SK-N-SH (cell line): ENCODE data around the gene GNE. TPM values are rescaled to one million over a fixed set of nuclear protein-coding genes. Genes with fewer than 3 reads are reported as not detected.
A peak's percentile ranks its signal among the peaks of the same experiment; 100 is the strongest.

Source experiments
- CTCF ChIA-PET: fragments of 300-600, 350-600 bp; formaldehyde crosslinking; extraction: SDS; loops from one replicate; lab custom pipeline; 2021; lab: Yijun Ruan, JAX
- POLR2A ChIA-PET: fragments of 350-600 bp; sonication (Branson Sonifier 250); formaldehyde crosslinking; extraction: SDS; loops from one replicate; lab custom pipeline; 2020; ENCODE audit warnings: antibody characterized with exemption, inconsistent platforms; lab: Yijun Ruan, JAX
- DNase-seq: peaks from one replicate; pipeline ENCODE4 v3.0.0; 2012
- H2AFZ ChIP-seq: fragments of 200-600 bp; sonication (generic); 2 replicates; pipeline ENCODE4 v1.8.1; 2016; ENCODE audit warnings: antibody characterized with exemption, mild to moderate bottlenecking, low read depth
- H3F3A ChIP-seq: fragments of 200-600 bp; sonication (generic); replicated peaks from 2 replicates; pipeline ENCODE3; 2016; ENCODE audit warnings: antibody characterized with exemption, mild to moderate bottlenecking; ENCODE audit not compliant: insufficient read depth
- H3K27ac ChIP-seq, 2 experiments: fragments of 200-500 bp in 1 of 2; fragments of 200-600 bp in 1 of 2; sonication (Bioruptor generic) in 1 of 2; sonication (generic), shearing (Covaris generic) in 1 of 2; 2 replicates each; pipeline versions ENCODE4 v1.5.1 to v1.6.1; 2014 to 2016; ENCODE audit warnings: low read depth in 2 of 2, inconsistent platforms in 1 of 2, low read length in 1 of 2, mild to moderate bottlenecking in 1 of 2, mixed read lengths in 1 of 2
- H3K27me3 ChIP-seq: fragments of 200-600 bp; sonication (generic), shearing (Covaris generic); 2 replicates; pipeline ENCODE4 v1.6.1; 2016; ENCODE audit warnings: mixed run types; ENCODE audit not compliant: insufficient read depth
- H3K36me3 ChIP-seq, 2 experiments: fragments of 200-500 bp in 1 of 2; fragments of 200-600 bp in 1 of 2; sonication (Bioruptor generic) in 1 of 2; sonication (generic) in 1 of 2; replicated peaks in 1 of 2; 2 replicates each; pipeline versions ENCODE3 to v1.5.1; 2014 to 2016; ENCODE audit warnings: low read length in 1 of 2, mild to moderate bottlenecking in 1 of 2; ENCODE audit not compliant: insufficient read depth in 2 of 2, control insufficient read depth in 1 of 2
- H3K4me1 ChIP-seq, 2 experiments: fragments of 200-500 bp in 1 of 2; fragments of 200-600 bp in 1 of 2; sonication (Bioruptor generic) in 1 of 2; sonication (generic), shearing (Covaris generic) in 1 of 2; 2 replicates each; pipeline versions ENCODE4 v1.5.1 to v1.6.1; 2014 to 2016; ENCODE audit warnings: low read depth in 1 of 2, low read length in 1 of 2, mixed run types in 1 of 2; ENCODE audit not compliant: insufficient read depth in 2 of 2, control insufficient read depth in 1 of 2
- H3K4me2 ChIP-seq: fragments of 200-600 bp; sonication (generic), shearing (Covaris generic); 2 replicates; pipeline ENCODE4 v1.6.1; 2017; ENCODE audit warnings: mixed run types
- H3K4me3 ChIP-seq, 2 experiments: fragments of 200-500 bp in 1 of 2; fragments of 200-600 bp in 1 of 2; sonication (Bioruptor generic) in 1 of 2; sonication (generic), shearing (Covaris generic) in 1 of 2; 2 replicates each; pipeline versions ENCODE4 v1.5.1 to v1.8.1; 2014 to 2016; ENCODE audit warnings: low read depth in 2 of 2, inconsistent platforms in 1 of 2, low read length in 1 of 2, mild to moderate bottlenecking in 1 of 2, mixed read lengths in 1 of 2, moderate library complexity in 1 of 2
- H3K79me2 ChIP-seq: fragments of 200-600 bp; sonication (generic); 2 replicates; pipeline ENCODE4 v1.8.1; 2017; ENCODE audit warnings: mild to moderate bottlenecking; ENCODE audit not compliant: insufficient read depth
- H3K9ac ChIP-seq: fragments of 200-600 bp; sonication (generic); 2 replicates; pipeline ENCODE4 v1.6.1; 2017; ENCODE audit warnings: mixed run types
- H3K9me2 ChIP-seq: fragments of 200-600 bp; sonication (generic); 2 replicates; pipeline ENCODE4 v1.6.1; 2017; ENCODE audit warnings: mixed run types
- H3K9me3 ChIP-seq: fragments of 200-600 bp; sonication (generic); 2 replicates; pipeline ENCODE4 v1.6.1; 2017; ENCODE audit warnings: mixed run types, mild to moderate bottlenecking, moderate library complexity
- H4K20me1 ChIP-seq: fragments of 200-600 bp; sonication (generic); 2 replicates; pipeline ENCODE4 v1.6.1; 2017; ENCODE audit warnings: mild to moderate bottlenecking, mixed run types; ENCODE audit not compliant: insufficient read depth
- ELF1 ChIP-seq: IDR thresholded peaks from 2 replicates; pipeline ENCODE4 v1.4.0; 2012
- EP300 ChIP-seq, 2 experiments: IDR thresholded peaks; 2 replicates each; pipeline versions ENCODE4 v1.4.0 to v1.6.1; 2012; ENCODE audit warnings: borderline replicate concordance in 1 of 2, low read depth in 1 of 2, low read length in 1 of 2
- EZH2phosphoT487 ChIP-seq: fragments of 200-600 bp; sonication (generic); IDR thresholded peaks from 2 replicates; pipeline ENCODE4 v1.6.1; 2017; ENCODE audit warnings: low read depth, mixed run types, mild to moderate bottlenecking, antibody characterized with exemption, moderate library complexity, borderline replicate concordance
- FOSL2 ChIP-seq: IDR thresholded peaks from 2 replicates; pipeline ENCODE4 v1.4.0; 2012; ENCODE audit warnings: low read depth, mild to moderate bottlenecking, moderate library complexity, borderline replicate concordance
- GABPA ChIP-seq: IDR thresholded peaks from 2 replicates; pipeline ENCODE4 v1.4.0; 2012; ENCODE audit warnings: low read depth, mild to moderate bottlenecking
- MXI1 ChIP-seq: IDR thresholded peaks from 2 replicates; pipeline ENCODE4 v1.6.1; 2012; ENCODE audit warnings: mild to moderate bottlenecking, low read depth, low read length, improper control_type of control experiment
- NFIC ChIP-seq: IDR thresholded peaks from 2 replicates; pipeline ENCODE4 v1.4.0; 2012; ENCODE audit warnings: borderline replicate concordance
- RCOR1 ChIP-seq: fragments of 150-350 bp; IDR thresholded peaks from 2 replicates; pipeline ENCODE4 v1.6.1; 2017; ENCODE audit warnings: antibody characterized with exemption, low read length
- SMC3 ChIP-seq: IDR thresholded peaks from 2 replicates; pipeline ENCODE4 v1.6.1; 2012; ENCODE audit warnings: low read depth, low read length, improper control_type of control experiment
- TCF12 ChIP-seq: IDR thresholded peaks from 2 replicates; pipeline ENCODE4 v1.4.0; 2012
- TEAD4 ChIP-seq: IDR thresholded peaks from 2 replicates; pipeline ENCODE4 v1.4.0; 2012; ENCODE audit warnings: mild to moderate bottlenecking, borderline replicate concordance; ENCODE audit not compliant: insufficient read depth
- YY1 ChIP-seq: IDR thresholded peaks from 2 replicates; pipeline ENCODE4 v1.4.0; 2012; ENCODE audit warnings: low read depth, mild to moderate bottlenecking
- WGBS: methylation state at CpG from one replicate; pipeline ENCODE4 v1.1.6; 2017; ENCODE audit warnings: low lambda C conversion rate; 5-methylcytosine and 5-hydroxymethylcytosine counted together
- polyA plus RNA-seq, 3 experiments: library from polyadenylated mRNA; depleted of rRNA; stranded (reverse); fragments of >200 nt; gene quantifications; 2 replicates each; pipeline ENCODE4 v1.2.3, GENCODE V29; 2012
- TF ChIP-seq, protein P1 (sequence below): IDR thresholded peaks from 2 replicates; pipeline ENCODE4 v1.4.0; 2012; ENCODE audit warnings: low read depth
- TF ChIP-seq, protein P2 (sequence below): IDR thresholded peaks from 2 replicates; pipeline ENCODE4 v1.4.0; 2012; ENCODE audit warnings: low read depth, borderline replicate concordance
- TF ChIP-seq, protein P3 (sequence below): IDR thresholded peaks from 2 replicates; pipeline ENCODE4; 2012
- TF ChIP-seq, protein P4 (sequence below): IDR thresholded peaks from 2 replicates; pipeline ENCODE4 v1.6.1; 2012; ENCODE audit warnings: mild to moderate bottlenecking, low read depth, low read length, moderate library complexity

The GNE gene
- polyA plus RNA-seq, 1 of the 3 experiments (the other 2 are of a cell fraction) = 13.0 TPM

DNA sequence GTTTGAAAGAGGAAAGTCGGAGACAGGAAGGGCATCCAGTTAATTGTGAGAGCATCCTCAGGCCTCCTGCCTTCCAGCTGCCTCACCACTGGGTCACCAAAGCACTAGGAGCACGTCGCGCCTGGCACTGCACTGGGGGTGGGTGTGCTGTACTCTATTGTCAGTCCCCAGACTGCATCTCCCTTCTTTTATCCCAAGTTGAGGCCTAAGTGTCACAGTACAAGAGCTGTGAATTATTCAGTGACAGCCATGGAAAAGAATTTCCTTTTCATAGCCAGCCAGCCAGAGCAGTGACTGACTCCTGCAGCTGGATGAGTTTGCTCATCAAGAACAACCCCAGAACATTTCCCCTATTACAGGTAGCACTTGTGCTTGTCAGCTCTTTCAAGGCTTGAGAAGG lies 51.2 kb downstream of the GNE start:
- peaks cover 87% of the 10 kb centered on the region for H3K79me2 ChIP-seq
- H3K4me2 ChIP-seq = peak overlapping the region; percentile 63

More for the DNA sequence above, 51.2 kb downstream of the GNE start:
- no peak for TF ChIP-seq MXI1
- TF ChIP-seq, protein P1, sequence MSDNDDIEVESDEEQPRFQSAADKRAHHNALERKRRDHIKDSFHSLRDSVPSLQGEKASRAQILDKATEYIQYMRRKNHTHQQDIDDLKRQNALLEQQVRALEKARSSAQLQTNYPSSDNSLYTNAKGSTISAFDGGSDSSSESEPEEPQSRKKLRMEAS = no peak
- TF ChIP-seq TEAD4 = no peak
- no peak for TF ChIP-seq YY1
- TF ChIP-seq, protein P2, sequence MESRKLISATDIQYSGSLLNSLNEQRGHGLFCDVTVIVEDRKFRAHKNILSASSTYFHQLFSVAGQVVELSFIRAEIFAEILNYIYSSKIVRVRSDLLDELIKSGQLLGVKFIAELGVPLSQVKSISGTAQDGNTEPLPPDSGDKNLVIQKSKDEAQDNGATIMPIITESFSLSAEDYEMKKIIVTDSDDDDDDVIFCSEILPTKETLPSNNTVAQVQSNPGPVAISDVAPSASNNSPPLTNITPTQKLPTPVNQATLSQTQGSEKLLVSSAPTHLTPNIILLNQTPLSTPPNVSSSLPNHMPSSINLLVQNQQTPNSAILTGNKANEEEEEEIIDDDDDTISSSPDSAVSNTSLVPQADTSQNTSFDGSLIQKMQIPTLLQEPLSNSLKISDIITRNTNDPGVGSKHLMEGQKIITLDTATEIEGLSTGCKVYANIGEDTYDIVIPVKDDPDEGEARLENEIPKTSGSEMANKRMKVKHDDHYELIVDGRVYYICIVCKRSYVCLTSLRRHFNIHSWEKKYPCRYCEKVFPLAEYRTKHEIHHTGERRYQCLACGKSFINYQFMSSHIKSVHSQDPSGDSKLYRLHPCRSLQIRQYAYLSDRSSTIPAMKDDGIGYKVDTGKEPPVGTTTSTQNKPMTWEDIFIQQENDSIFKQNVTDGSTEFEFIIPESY = no peak
- no peak for TF ChIP-seq TCF12
- no peak for TF ChIP-seq ELF1
- TF ChIP-seq GABPA = no peak
- TF ChIP-seq EZH2phosphoT487 = no peak
- TF ChIP-seq, protein P3, sequence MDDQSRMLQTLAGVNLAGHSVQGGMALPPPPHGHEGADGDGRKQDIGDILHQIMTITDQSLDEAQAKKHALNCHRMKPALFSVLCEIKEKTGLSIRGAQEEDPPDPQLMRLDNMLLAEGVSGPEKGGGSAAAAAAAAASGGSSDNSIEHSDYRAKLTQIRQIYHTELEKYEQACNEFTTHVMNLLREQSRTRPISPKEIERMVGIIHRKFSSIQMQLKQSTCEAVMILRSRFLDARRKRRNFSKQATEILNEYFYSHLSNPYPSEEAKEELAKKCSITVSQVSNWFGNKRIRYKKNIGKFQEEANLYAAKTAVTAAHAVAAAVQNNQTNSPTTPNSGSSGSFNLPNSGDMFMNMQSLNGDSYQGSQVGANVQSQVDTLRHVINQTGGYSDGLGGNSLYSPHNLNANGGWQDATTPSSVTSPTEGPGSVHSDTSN = no peak
- TF ChIP-seq, protein P4, sequence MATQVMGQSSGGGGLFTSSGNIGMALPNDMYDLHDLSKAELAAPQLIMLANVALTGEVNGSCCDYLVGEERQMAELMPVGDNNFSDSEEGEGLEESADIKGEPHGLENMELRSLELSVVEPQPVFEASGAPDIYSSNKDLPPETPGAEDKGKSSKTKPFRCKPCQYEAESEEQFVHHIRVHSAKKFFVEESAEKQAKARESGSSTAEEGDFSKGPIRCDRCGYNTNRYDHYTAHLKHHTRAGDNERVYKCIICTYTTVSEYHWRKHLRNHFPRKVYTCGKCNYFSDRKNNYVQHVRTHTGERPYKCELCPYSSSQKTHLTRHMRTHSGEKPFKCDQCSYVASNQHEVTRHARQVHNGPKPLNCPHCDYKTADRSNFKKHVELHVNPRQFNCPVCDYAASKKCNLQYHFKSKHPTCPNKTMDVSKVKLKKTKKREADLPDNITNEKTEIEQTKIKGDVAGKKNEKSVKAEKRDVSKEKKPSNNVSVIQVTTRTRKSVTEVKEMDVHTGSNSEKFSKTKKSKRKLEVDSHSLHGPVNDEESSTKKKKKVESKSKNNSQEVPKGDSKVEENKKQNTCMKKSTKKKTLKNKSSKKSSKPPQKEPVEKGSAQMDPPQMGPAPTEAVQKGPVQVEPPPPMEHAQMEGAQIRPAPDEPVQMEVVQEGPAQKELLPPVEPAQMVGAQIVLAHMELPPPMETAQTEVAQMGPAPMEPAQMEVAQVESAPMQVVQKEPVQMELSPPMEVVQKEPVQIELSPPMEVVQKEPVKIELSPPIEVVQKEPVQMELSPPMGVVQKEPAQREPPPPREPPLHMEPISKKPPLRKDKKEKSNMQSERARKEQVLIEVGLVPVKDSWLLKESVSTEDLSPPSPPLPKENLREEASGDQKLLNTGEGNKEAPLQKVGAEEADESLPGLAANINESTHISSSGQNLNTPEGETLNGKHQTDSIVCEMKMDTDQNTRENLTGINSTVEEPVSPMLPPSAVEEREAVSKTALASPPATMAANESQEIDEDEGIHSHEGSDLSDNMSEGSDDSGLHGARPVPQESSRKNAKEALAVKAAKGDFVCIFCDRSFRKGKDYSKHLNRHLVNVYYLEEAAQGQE = no peak
- TF ChIP-seq EP300 (IDR thresholded peaks at IDR 0.05; ENCODE audit: borderline replicate concordance in 1 of 2, low read depth in 1 of 2, low read length in 1 of 2) = no peak
- TF ChIP-seq RCOR1 = no peak
- no peak for TF ChIP-seq FOSL2
- TF ChIP-seq SMC3 = no peak
- no peak for TF ChIP-seq NFIC
- Histone ChIP-seq H4K20me1 (peaks cover 68% of the 10 kb centered on the region), H3K9me2 (no peaks in the 10 kb centered on the region), H3K4me3 (no peak overlapping the region), H3F3A (peaks cover 5% of the 10 kb centered on the region), H3K9me3 (no peaks in the 10 kb centered on the region), H3K36me3 (peaks cover 76 to 87% of the 10 kb centered on the region in 2 experiments), H3K27me3 (no peaks in the 10 kb centered on the region), H3K4me1 (peaks cover 30 to 41% of the 10 kb centered on the region in 2 experiments), H2AFZ (no peak overlapping the region), H3K27ac (peak overlapping the region; percentile 63 to 93), H3K9ac (no peak overlapping the region)
- DNase-seq = no peak
- ChIA-PET POLR2A (interaction anchor here (0.6 to 0.7 kb wide), 2 partner anchors 10 to 56 kb away, joined by 3 to 4 read pairs; no protein-coding TSS in a partner anchor), CTCF (interaction anchor here (1.0 to 1.3 kb wide), 2 partner anchors 104 to 198 kb away, joined by 3 to 4 read pairs; no protein-coding TSS in a partner anchor)
- 87% methylated on average over 4 of the region's 4 CpGs for WGBS
